Measurements from ENCODE around the gene SMIM28. TPM values are rescaled to one million over a fixed set of nuclear protein-coding genes. Genes with fewer than 3 reads are reported as not detected.

SMIM28 gene
- total RNA-seq, 2 donors from 2014 or later = not detected

- H3K27me3 Mint-ChIP-seq = peaks cover 17 to 29% of the 10 kb centered on the region in 2 donors
- H3K4me3 Mint-ChIP-seq = no peak overlapping the region
- DNase-seq (ENCODE audit: low spot score) = no peak
- no peaks in the 10 kb centered on the region for H3K9me3 Mint-ChIP-seq
- H3K36me3 Mint-ChIP-seq = no peaks in the 10 kb centered on the region
- no peak overlapping the region for H3K27ac Mint-ChIP-seq
- no peaks in the 10 kb centered on the region for H3K4me1 Mint-ChIP-seq (ENCODE audit: low read depth in 2 of 2)
- ATAC-seq = no peak
These were observed 9.2 kb downstream of the SMIM28 start for GRCh38 chr6:138386897-138387296.

- H3K36me3 Mint-ChIP-seq = no peaks in the 10 kb centered on the region
- H3K4me1 Mint-ChIP-seq (ENCODE audit: low read depth in 2 of 2) = no peaks in the 10 kb centered on the region
- H3K27me3 Mint-ChIP-seq = peaks cover 18 to 29% of the 10 kb centered on the region in 2 donors
- H3K27ac Mint-ChIP-seq = no peak overlapping the region
- ATAC-seq (no peak), DNase-seq (ENCODE audit: low spot score) (no peak)
- no peaks in the 10 kb centered on the region for H3K9me3 Mint-ChIP-seq
- H3K4me3 Mint-ChIP-seq = no peak overlapping the region
These were observed 10.1 kb downstream of the SMIM28 start for GRCh38 chr6:138387577-138388368.

GRCh38 chr6:138389551-138389950 is 11.8 kb downstream of the SMIM28 start:
- Mint-ChIP-seq H3K4me1 (ENCODE audit: low read depth in 2 of 2) (no peaks in the 10 kb centered on the region), H3K27ac (no peak overlapping the region), H3K9me3 (no peaks in the 10 kb centered on the region), H3K36me3 (no peaks in the 10 kb centered on the region), H3K27me3 (peaks cover 22 to 23% of the 10 kb centered on the region in 2 donors), H3K4me3 (no peak overlapping the region)
- ATAC-seq (no peak), DNase-seq (ENCODE audit: low spot score) (no peak)

- Mint-ChIP-seq H3K4me1 (ENCODE audit: low read depth in 2 of 2) (no peaks in the 10 kb centered on the region), H3K9me3 (no peaks in the 10 kb centered on the region), H3K36me3 (no peaks in the 10 kb centered on the region), H3K27ac (no peak overlapping the region), H3K4me3 (no peak overlapping the region), H3K27me3 (peaks cover 13 to 19% of the 10 kb centered on the region in 2 donors)
- ATAC-seq = no peak
- DNase-seq (ENCODE audit: low spot score) = no peak
These were observed 16.4 kb downstream of the SMIM28 start for GRCh38 chr6:138393871-138394783.

GRCh38 chr6:138396709-138397108 is 19.0 kb downstream of the SMIM28 start:
- Mint-ChIP-seq H3K9me3 (no peaks in the 10 kb centered on the region), H3K4me3 (no peak overlapping the region), H3K36me3 (no peaks in the 10 kb centered on the region), H3K4me1 (ENCODE audit: low read depth in 2 of 2) (no peaks in the 10 kb centered on the region), H3K27me3 (peaks cover 0 to 12% of the 10 kb centered on the region in 2 donors), H3K27ac (no peak overlapping the region)
- ATAC-seq (no peak), DNase-seq (ENCODE audit: low spot score) (no peak)

- peaks cover 0 to 15% of the 10 kb centered on the region in 2 donors for H3K27me3 Mint-ChIP-seq
- no peaks in the 10 kb centered on the region for H3K9me3 Mint-ChIP-seq
- ATAC-seq (no peak), DNase-seq (ENCODE audit: low spot score) (no peak)
- no peaks in the 10 kb centered on the region for H3K4me1 Mint-ChIP-seq (ENCODE audit: low read depth in 2 of 2)
- no peak overlapping the region for H3K4me3 Mint-ChIP-seq
- no peaks in the 10 kb centered on the region for H3K36me3 Mint-ChIP-seq
- H3K27ac Mint-ChIP-seq = no peak overlapping the region
These were observed 19.7 kb downstream of the SMIM28 start for GRCh38 chr6:138397128-138398122.

GRCh38 chr6:138400326-138400725 is 22.6 kb downstream of the SMIM28 start:
- no peaks in the 10 kb centered on the region for H3K9me3 Mint-ChIP-seq
- peaks cover 0 to 11% of the 10 kb centered on the region in 2 donors for H3K27me3 Mint-ChIP-seq
- H3K4me1 Mint-ChIP-seq (ENCODE audit: low read depth in 2 of 2) = peaks cover 5 to 11% of the 10 kb centered on the region in 2 donors
- ATAC-seq = no peak
- H3K36me3 Mint-ChIP-seq = no peaks in the 10 kb centered on the region
- no peak overlapping the region for H3K27ac Mint-ChIP-seq
- no peak for DNase-seq (ENCODE audit: low spot score)
- no peak overlapping the region for H3K4me3 Mint-ChIP-seq

GRCh38 chr6:138401960-138402837 is 24.5 kb downstream of the SMIM28 start:
- Mint-ChIP-seq H3K4me3 (peak overlapping the region; percentile 30), H3K4me1 (ENCODE audit: low read depth in 2 of 2) (peaks cover 5 to 12% of the 10 kb centered on the region in 2 donors), H3K27me3 (peaks cover 0 to 11% of the 10 kb centered on the region in 2 donors), H3K36me3 (no peaks in the 10 kb centered on the region), H3K9me3 (no peaks in the 10 kb centered on the region), H3K27ac (no peak overlapping the region)
- ATAC-seq (no peak), DNase-seq (ENCODE audit: low spot score) (no peak)

- ATAC-seq (no peak), DNase-seq (ENCODE audit: low spot score) (no peak)
- Mint-ChIP-seq H3K9me3 (no peaks in the 10 kb centered on the region), H3K27me3 (peaks cover 0 to 10% of the 10 kb centered on the region in 2 donors), H3K27ac (peak overlapping the region in 1 of 2 donors; percentile 66), H3K4me1 (ENCODE audit: low read depth in 2 of 2) (peaks cover 5 to 12% of the 10 kb centered on the region in 2 donors), H3K36me3 (no peaks in the 10 kb centered on the region), H3K4me3 (peak overlapping the region; percentile 76)
These were observed 25.1 kb downstream of the SMIM28 start for GRCh38 chr6:138402838-138403187.

GRCh38 chr6:138403324-138403800 is 25.7 kb downstream of the SMIM28 start:
- peak overlapping the region in 1 of 2 donors; percentile 66 for H3K27ac Mint-ChIP-seq
- peaks cover 5 to 15% of the 10 kb centered on the region in 2 donors for H3K4me1 Mint-ChIP-seq (ENCODE audit: low read depth in 2 of 2)
- H3K27me3 Mint-ChIP-seq = peaks cover 0 to 8% of the 10 kb centered on the region in 2 donors
- ATAC-seq (peak; percentile 41 to 53), DNase-seq (ENCODE audit: low spot score) (no peak)
- peaks cover 3% of the 10 kb centered on the region for H3K36me3 Mint-ChIP-seq
- H3K4me3 Mint-ChIP-seq = peak overlapping the region; percentile 76
- no peaks in the 10 kb centered on the region for H3K9me3 Mint-ChIP-seq

- no peaks in the 10 kb centered on the region for H3K9me3 Mint-ChIP-seq
- peaks cover 0 to 8% of the 10 kb centered on the region in 2 donors for H3K27me3 Mint-ChIP-seq
- H3K36me3 Mint-ChIP-seq = peaks cover 8% of the 10 kb centered on the region
- H3K4me3 Mint-ChIP-seq = peak within 1 kb of the TSS; percentile 76
- ATAC-seq (peak; percentile 92 to 93), DNase-seq (ENCODE audit: low spot score) (peak; percentile 88)
- peak within 1 kb of the TSS; percentile 35 to 66 for H3K27ac Mint-ChIP-seq
- H3K4me1 Mint-ChIP-seq (ENCODE audit: low read depth in 2 of 2) = peaks cover 5 to 19% of the 10 kb centered on the region in 2 donors
These were observed 26.3 kb downstream of the SMIM28 start, which contains the start of gene HEBP2 for GRCh38 chr6:138403801-138404665. Gene HEBP2, plus strand, starts transcription at chr6:138404223. Its CDS starts 273 bp downstream, at chr6:138404496.
